OCI-LY3 (cell line): ENCODE results near the gene CYP2W1.
"Not testable (repeated sequence)": the region's sequence is repeated elsewhere in the genome, so short reads cannot be mapped to it uniquely, and the experiment has no call there.

ENCODE experiments used
- H2AFZ ChIP-seq: fragments of 200-600, 300-600 bp; shearing (Covaris generic); 2 replicates; pipeline ENCODE4 v1.6.0; 2014; ENCODE audit warnings: antibody characterized with exemption, low read depth, low read length
- H3K27ac ChIP-seq: fragments of 200-600, 300-600 bp; sonication (generic); 2 replicates; pipeline ENCODE4 v1.5.1; 2014; ENCODE audit warnings: mild to moderate bottlenecking, low read length, moderate library complexity, mixed read lengths
- H3K27me3 ChIP-seq: fragments of 200-600, 300-600 bp; sonication (generic); 2 replicates; pipeline ENCODE4 v1.6.1; 2014; ENCODE audit warnings: low read depth, low read length, mixed read lengths
- H3K36me3 ChIP-seq: fragments of 200-600, 300-600 bp; sonication (generic); replicated peaks from 2 replicates; pipeline ENCODE3; 2014; ENCODE audit warnings: low read depth, low read length, mixed read lengths
- H3K4me1 ChIP-seq: fragments of 300-600, 200-600 bp; sonication (generic); 2 replicates; pipeline ENCODE4 v1.6.1; 2014; ENCODE audit warnings: low read length, mixed read lengths
- H3K4me2 ChIP-seq: fragments of 200-600, 300-600 bp; sonication (generic); 2 replicates; pipeline ENCODE4 v1.6.1; 2014; ENCODE audit warnings: low read length, mixed read lengths
- H3K4me3 ChIP-seq: fragments of 300-600, 200-600 bp; sonication (generic); 2 replicates; pipeline ENCODE4 v1.5.1; 2014; ENCODE audit warnings: antibody characterized with exemption, mild to moderate bottlenecking, low read length, moderate library complexity
- H3K79me2 ChIP-seq: fragments of 300-600, 200-600 bp; shearing (Covaris generic); 2 replicates; pipeline ENCODE4 v1.6.1; 2014; ENCODE audit warnings: mild to moderate bottlenecking, low read length, mixed read lengths
- H3K9ac ChIP-seq: fragments of 300-600, 200-600 bp; shearing (Covaris generic); 2 replicates; pipeline ENCODE4 v1.6.0; 2014; ENCODE audit warnings: mild to moderate bottlenecking, low read length, moderate library complexity
- H3K9me3 ChIP-seq: fragments of 200-600, 300-600 bp; shearing (Covaris generic); 2 replicates; pipeline ENCODE4 v1.6.1; 2014; ENCODE audit warnings: low read length, mixed read lengths; ENCODE audit not compliant: insufficient read depth
- H4K20me1 ChIP-seq: fragments of 200-600, 300-600 bp; sonication (generic); 2 replicates; pipeline ENCODE4 v1.6.1; 2016; ENCODE audit warnings: low read length, mixed read lengths; ENCODE audit not compliant: insufficient read depth
- EZH2phosphoT487 ChIP-seq: fragments of 200-600 bp; shearing (Covaris generic); IDR thresholded peaks from 2 replicates; pipeline ENCODE4 v1.6.1; 2018; ENCODE audit warnings: antibody characterized with exemption, mixed run types, low read depth
- TF ChIP-seq, protein P1 (sequence below): fragments of 200-600, 300-600 bp; sonication (generic); IDR thresholded peaks from 2 replicates; pipeline ENCODE4 v1.5.1; 2014; ENCODE audit warnings: antibody characterized with exemption, low read length, low read depth

Gene CYP2W1

DNA sequence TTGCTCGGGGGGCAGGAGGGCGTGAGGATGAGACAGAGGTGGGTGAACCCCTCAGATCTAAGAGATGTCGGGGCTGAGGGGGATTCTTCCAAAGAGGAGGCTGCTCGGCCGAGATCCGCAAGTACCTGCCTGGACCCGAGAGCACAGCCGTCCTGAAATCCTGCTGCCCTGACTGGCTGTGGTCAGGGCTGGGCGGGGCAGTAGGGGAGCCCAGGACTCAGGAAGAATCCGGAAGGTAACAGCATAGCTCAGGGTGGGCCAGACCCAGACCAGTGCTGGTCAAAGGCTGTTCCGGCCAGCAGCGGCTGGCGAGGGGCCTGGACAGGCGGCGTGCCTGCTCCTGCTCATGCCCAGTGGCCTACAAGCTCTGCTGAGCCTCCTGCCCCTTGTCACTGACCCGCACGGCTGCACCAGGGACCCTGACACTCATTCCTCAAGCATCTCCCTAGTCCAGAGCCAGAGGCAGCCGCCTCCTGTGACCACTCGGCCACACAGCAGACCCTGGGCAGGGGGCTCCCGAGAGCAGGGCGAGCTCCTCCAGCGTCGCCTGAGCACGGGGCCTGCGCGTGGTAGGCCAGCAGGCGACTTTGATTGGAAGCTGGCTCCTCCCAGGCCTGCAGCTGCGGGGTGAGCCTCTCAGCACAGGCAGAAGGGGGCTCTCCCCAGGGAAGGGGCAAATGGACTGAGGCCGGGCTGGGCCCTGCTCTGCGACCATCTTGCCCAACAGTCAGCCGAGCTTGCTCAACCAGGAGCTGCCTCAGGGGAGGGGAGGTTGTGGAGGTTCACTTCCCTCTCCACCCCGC lies 25.4 kb upstream of the CYP2W1 start:
- Histone ChIP-seq H3K27ac (no peak overlapping the region), H3K79me2 (no peaks in the 10 kb centered on the region), H3K9ac (no peak overlapping the region), H3K27me3 (peaks cover 10% of the 10 kb centered on the region), H3K4me3 (no peak overlapping the region), H3K36me3 (no peaks in the 10 kb centered on the region), H3K4me2 (peak overlapping the region; percentile 9; the same call in 1 of the 2 replicates), H2AFZ (no peak overlapping the region), H4K20me1 (no peaks in the 10 kb centered on the region), H3K9me3 (no peaks in the 10 kb centered on the region), H3K4me1 (peaks cover 24% of the 10 kb centered on the region; the same call in 1 of the 2 replicates)
- TF ChIP-seq, protein P1, sequence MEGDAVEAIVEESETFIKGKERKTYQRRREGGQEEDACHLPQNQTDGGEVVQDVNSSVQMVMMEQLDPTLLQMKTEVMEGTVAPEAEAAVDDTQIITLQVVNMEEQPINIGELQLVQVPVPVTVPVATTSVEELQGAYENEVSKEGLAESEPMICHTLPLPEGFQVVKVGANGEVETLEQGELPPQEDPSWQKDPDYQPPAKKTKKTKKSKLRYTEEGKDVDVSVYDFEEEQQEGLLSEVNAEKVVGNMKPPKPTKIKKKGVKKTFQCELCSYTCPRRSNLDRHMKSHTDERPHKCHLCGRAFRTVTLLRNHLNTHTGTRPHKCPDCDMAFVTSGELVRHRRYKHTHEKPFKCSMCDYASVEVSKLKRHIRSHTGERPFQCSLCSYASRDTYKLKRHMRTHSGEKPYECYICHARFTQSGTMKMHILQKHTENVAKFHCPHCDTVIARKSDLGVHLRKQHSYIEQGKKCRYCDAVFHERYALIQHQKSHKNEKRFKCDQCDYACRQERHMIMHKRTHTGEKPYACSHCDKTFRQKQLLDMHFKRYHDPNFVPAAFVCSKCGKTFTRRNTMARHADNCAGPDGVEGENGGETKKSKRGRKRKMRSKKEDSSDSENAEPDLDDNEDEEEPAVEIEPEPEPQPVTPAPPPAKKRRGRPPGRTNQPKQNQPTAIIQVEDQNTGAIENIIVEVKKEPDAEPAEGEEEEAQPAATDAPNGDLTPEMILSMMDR, result no peak
- TF ChIP-seq EZH2phosphoT487, result no peak

- Histone ChIP-seq H3K27me3 (peaks cover 10% of the 10 kb centered on the region), H3K4me2 (peak overlapping the region; percentile 9; the same call in 1 of the 2 replicates), H3K4me1 (peaks cover 24% of the 10 kb centered on the region; the same call in 1 of the 2 replicates), H3K4me3 (no peak overlapping the region), H3K9me3 (no peaks in the 10 kb centered on the region), H4K20me1 (no peaks in the 10 kb centered on the region), H3K79me2 (no peaks in the 10 kb centered on the region), H3K9ac (no peak overlapping the region), H3K27ac (no peak overlapping the region), H2AFZ (no peak overlapping the region), H3K36me3 (no peaks in the 10 kb centered on the region)
- no peak for TF ChIP-seq EZH2phosphoT487
- TF ChIP-seq, protein P1, result no peak
Measured at GRCh38 chr7:958221-959200, 24.5 kb upstream of the CYP2W1 start.

- peaks cover 24% of the 10 kb centered on the region; the same call in 1 of the 2 replicates for H3K4me1 ChIP-seq
- no peaks in the 10 kb centered on the region for H3K9me3 ChIP-seq
- no peak overlapping the region for H3K4me3 ChIP-seq
- no peak overlapping the region for H3K9ac ChIP-seq
- H3K36me3 ChIP-seq, result no peaks in the 10 kb centered on the region
- H3K4me2 ChIP-seq, result no peak overlapping the region
- no peak for TF ChIP-seq EZH2phosphoT487
- TF ChIP-seq, protein P1, result no peak
- no peaks in the 10 kb centered on the region for H3K79me2 ChIP-seq
- H3K27ac ChIP-seq, result no peak overlapping the region
- H4K20me1 ChIP-seq, result no peaks in the 10 kb centered on the region
- H2AFZ ChIP-seq, result no peak overlapping the region
- H3K27me3 ChIP-seq, result peaks cover 10% of the 10 kb centered on the region
Measured at GRCh38 chr7:959271-959670, 23.7 kb upstream of the CYP2W1 start.

- not testable (repeated sequence) for H3K9ac ChIP-seq, H4K20me1 ChIP-seq, H3K9me3 ChIP-seq, H3K79me2 ChIP-seq, H3K4me3 ChIP-seq, H2AFZ ChIP-seq, H3K36me3 ChIP-seq, H3K27me3 ChIP-seq, H3K27ac ChIP-seq
- Histone ChIP-seq H3K4me2 (peak overlapping the region; percentile 52; the same call in 1 of the 2 replicates), H3K4me1 (peaks cover 24% of the 10 kb centered on the region; the same call in 1 of the 2 replicates)
Measured at GRCh38 chr7:959740-960139, 23.2 kb upstream of the CYP2W1 start.
